Fibroblast of lung (primary cell): ENCODE data around the gene PLD5. TPM values are rescaled to one million over a fixed set of nuclear protein-coding genes. Genes with fewer than 3 reads are reported as not detected.
"Not testable (repeated sequence)": the region's sequence is repeated elsewhere in the genome, so short reads cannot be mapped to it uniquely, and the experiment has no call there.

Experiments
- DNase-seq, 2 donors: peaks; one replicate each; pipeline versions ENCODE4 v3.0.0 to v3.0.0-alpha.2; 2010; ENCODE audit warnings: low read depth in 2 of 2
- H2AFZ ChIP-seq: 2 replicates; pipeline ENCODE4 v1.5.1; 2012; ENCODE audit warnings: low read length, control low read depth, inconsistent platforms
- H3K27ac ChIP-seq: 2 replicates; pipeline ENCODE4 v1.5.1; 2011; ENCODE audit warnings: low read length, control low read depth; ENCODE audit not compliant: insufficient read depth
- H3K27me3 ChIP-seq: 2 replicates; pipeline ENCODE4 v1.5.1; 2011; ENCODE audit warnings: mild to moderate bottlenecking, low read length; ENCODE audit not compliant: control insufficient read depth, insufficient read depth
- H3K36me3 ChIP-seq: 2 replicates; pipeline ENCODE4 v1.5.1; 2011; ENCODE audit warnings: low read length; ENCODE audit not compliant: control insufficient read depth, insufficient read depth
- H3K4me1 ChIP-seq: 2 replicates; pipeline ENCODE4 v1.5.1; 2011; ENCODE audit warnings: low read length; ENCODE audit not compliant: control insufficient read depth, insufficient read depth; ENCODE audit errors: extremely low read depth
- H3K4me2 ChIP-seq: 2 replicates; pipeline ENCODE4 v1.5.1; 2011; ENCODE audit warnings: low read length, control low read depth; ENCODE audit not compliant: insufficient read depth; ENCODE audit errors: extremely low read depth
- H3K4me3 ChIP-seq, 4 experiments: fragments of 200-600 bp in 1 of 4; sonication (generic) in 1 of 4; replicated peaks in 1 of 4; 2 replicates each; pipeline ENCODE4 v1.5.1; 2011 to 2016; ENCODE audit warnings: low read length in 4 of 4, low read depth in 3 of 4, mild to moderate bottlenecking in 3 of 4, control low read depth in 2 of 4, inconsistent platforms in 1 of 4, mixed read lengths in 1 of 4; ENCODE audit not compliant: insufficient read depth in 1 of 4; ENCODE audit errors: control extremely low read depth in 1 of 4
- H3K79me2 ChIP-seq: 2 replicates; pipeline ENCODE4 v1.5.1; 2012; ENCODE audit warnings: mild to moderate bottlenecking, low read length, inconsistent platforms; ENCODE audit not compliant: control insufficient read depth, insufficient read depth
- H3K9ac ChIP-seq: 2 replicates; pipeline ENCODE4 v1.5.1; 2011; ENCODE audit warnings: mild to moderate bottlenecking, low read length, control low read depth; ENCODE audit not compliant: insufficient read depth
- H3K9me3 ChIP-seq: 2 replicates; pipeline ENCODE4 v1.5.1; 2012; ENCODE audit warnings: low read depth, low read length; ENCODE audit not compliant: control insufficient read depth, insufficient read depth
- H4K20me1 ChIP-seq: 2 replicates; pipeline ENCODE4 v1.5.1; 2011; ENCODE audit warnings: low read length; ENCODE audit not compliant: control insufficient read depth, insufficient read depth; ENCODE audit errors: extremely low read depth
- EZH2 ChIP-seq: IDR thresholded peaks from 2 replicates; pipeline ENCODE4 v1.5.1; 2012; ENCODE audit warnings: low read length, control low read depth, mild to moderate bottlenecking; ENCODE audit errors: missing control alignments
- polyA plus RNA-seq, 2 donors: library from polyadenylated mRNA; depleted of rRNA in 1 of 2; stranded (reverse) in 1 of 2; unstranded in 1 of 2; fragments of >200 nt; gene quantifications; 2 replicates each; pipeline ENCODE4 v1.2.1, GENCODE V29; 2011 to 2012; ENCODE audit warnings: missing spikeins in 1 of 2
- total RNA-seq: library from RNA; depleted of rRNA; stranded (reverse); fragments of >200 nt; gene quantifications from 2 replicates; pipeline ENCODE4 v1.2.1, GENCODE V29; 2014
- TF ChIP-seq, protein P1 (sequence below), 2 donors: IDR thresholded peaks in 1 of 2; conservative IDR thresholded peaks in 1 of 2; 1 replicate in 1 of 2; 2 replicates in 1 of 2; pipeline ENCODE4 v1.5.1; 2011 to 2012; ENCODE audit warnings: low read length in 2 of 2, control low read depth in 1 of 2, inconsistent platforms in 1 of 2, low read depth in 1 of 2, mild to moderate bottlenecking in 1 of 2

The PLD5 gene
- total and polyA plus RNA-seq, 2 donors (not counting 1 experiment from before 2014, with no cell fraction given): under 0.01 to 0.02 TPM

DNA sequence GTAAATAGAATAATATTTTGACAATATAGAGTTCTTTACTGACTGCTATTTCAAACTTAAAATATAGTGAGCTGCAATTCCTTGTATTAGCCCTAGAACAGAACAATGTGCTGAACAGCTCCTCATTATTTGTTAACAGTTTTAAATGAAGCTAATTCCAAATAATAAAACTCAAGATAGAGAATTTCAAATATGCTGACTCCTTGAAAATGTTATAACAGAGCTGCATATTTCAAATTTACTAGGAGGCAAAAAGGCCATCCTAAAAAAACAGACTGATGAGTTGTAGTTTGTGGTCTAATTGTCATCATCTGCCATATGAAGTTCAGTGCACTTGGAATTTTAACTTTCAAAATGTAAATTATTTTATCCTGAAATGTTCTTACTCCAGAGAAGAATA lies 197.1 kb downstream of the PLD5 start:
- not testable (repeated sequence) for H3K27me3 ChIP-seq, H3K4me3 ChIP-seq, H4K20me1 ChIP-seq, H3K4me1 ChIP-seq, H3K36me3 ChIP-seq, H3K4me2 ChIP-seq, H3K9ac ChIP-seq, H3K79me2 ChIP-seq, H3K9me3 ChIP-seq, H3K27ac ChIP-seq, DNase-seq, H2AFZ ChIP-seq

DNA sequence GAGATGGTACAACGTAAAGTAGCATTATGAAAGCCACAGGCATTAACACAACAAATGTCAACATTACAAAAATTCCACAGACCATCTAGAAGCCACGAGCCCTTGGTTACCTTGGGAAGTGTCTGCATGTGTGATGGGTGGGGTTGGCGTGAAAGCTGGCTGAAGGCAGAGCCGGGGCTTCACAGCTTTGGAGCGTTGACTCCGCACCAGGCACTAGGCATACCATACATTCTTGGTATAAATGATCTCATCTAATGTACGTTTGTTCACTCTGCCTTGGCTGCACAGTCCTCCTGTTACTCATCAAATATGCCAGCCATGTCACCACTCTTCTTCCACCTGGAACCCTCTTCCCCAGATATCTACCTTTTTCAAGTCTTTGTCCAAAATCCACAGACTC lies 202.5 kb downstream of the PLD5 start:
- not testable (repeated sequence) for H4K20me1 ChIP-seq, H3K27ac ChIP-seq, H3K9me3 ChIP-seq, H2AFZ ChIP-seq, H3K4me2 ChIP-seq, H3K4me1 ChIP-seq, H3K79me2 ChIP-seq, H3K36me3 ChIP-seq, DNase-seq, H3K27me3 ChIP-seq, H3K9ac ChIP-seq, H3K4me3 ChIP-seq

DNA sequence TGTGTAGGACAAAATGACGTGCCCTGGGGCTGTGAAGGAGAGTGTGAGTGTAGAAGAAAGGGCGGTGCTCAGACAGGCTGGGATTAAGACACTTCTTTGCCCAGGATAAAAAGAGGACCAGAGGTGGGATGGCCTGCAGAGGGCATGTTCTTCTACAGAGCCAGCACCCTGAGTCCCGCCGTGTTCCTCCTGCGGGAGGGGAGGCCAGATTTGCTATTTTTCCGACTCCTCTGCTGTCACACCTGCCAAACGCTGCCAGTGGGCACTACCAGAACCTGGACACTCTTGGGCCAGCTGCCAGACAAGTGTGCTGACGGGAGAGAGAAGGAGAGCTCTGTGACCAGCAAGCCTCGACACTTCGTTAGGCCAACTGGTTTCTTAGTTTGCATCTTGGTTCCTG lies 206.4 kb downstream of the PLD5 start:
- TF ChIP-seq, protein P1, sequence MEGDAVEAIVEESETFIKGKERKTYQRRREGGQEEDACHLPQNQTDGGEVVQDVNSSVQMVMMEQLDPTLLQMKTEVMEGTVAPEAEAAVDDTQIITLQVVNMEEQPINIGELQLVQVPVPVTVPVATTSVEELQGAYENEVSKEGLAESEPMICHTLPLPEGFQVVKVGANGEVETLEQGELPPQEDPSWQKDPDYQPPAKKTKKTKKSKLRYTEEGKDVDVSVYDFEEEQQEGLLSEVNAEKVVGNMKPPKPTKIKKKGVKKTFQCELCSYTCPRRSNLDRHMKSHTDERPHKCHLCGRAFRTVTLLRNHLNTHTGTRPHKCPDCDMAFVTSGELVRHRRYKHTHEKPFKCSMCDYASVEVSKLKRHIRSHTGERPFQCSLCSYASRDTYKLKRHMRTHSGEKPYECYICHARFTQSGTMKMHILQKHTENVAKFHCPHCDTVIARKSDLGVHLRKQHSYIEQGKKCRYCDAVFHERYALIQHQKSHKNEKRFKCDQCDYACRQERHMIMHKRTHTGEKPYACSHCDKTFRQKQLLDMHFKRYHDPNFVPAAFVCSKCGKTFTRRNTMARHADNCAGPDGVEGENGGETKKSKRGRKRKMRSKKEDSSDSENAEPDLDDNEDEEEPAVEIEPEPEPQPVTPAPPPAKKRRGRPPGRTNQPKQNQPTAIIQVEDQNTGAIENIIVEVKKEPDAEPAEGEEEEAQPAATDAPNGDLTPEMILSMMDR (conservative IDR thresholded peaks at IDR 0.05 in 1 of 2, IDR thresholded peaks at IDR 0.05 in 1 of 2; ENCODE audit: low read depth in 1 of 2, low read length in 2 of 2): no peak
- no peak for TF ChIP-seq EZH2
- Histone ChIP-seq H3K4me1 (no peaks in the 10 kb centered on the region), H2AFZ (no peak overlapping the region), H3K9me3 (no peaks in the 10 kb centered on the region), H3K79me2 (no peaks in the 10 kb centered on the region), H3K36me3 (no peaks in the 10 kb centered on the region), H3K4me2 (no peak overlapping the region), H3K27ac (no peak overlapping the region), H3K9ac (no peak overlapping the region), H3K4me3 (no peak overlapping the region), H4K20me1 (no peaks in the 10 kb centered on the region), H3K27me3 (no peaks in the 10 kb centered on the region)
- no peak for DNase-seq

DNA sequence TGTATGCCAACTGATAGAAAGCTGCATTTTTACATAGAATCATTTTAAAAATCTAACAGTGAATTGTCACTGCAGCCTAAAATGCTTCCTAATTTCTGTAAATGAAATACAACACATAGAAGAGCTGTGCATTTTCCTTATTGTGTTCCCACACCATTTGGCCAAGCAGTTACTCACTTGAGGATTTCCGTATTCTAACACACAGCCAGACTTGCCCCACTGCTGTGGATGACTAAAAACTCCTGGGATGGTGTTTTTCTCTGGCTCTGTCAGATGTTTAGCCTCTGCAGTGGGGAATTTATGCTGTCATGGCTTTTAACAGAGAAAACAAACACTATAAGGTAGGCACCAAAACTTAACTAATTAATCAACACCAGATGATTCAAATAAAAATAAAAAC lies 209.6 kb downstream of the PLD5 start:
- not testable (repeated sequence) for H2AFZ ChIP-seq, H3K4me2 ChIP-seq, H3K4me1 ChIP-seq, H4K20me1 ChIP-seq, DNase-seq, H3K4me3 ChIP-seq, H3K9me3 ChIP-seq, H3K27ac ChIP-seq, H3K36me3 ChIP-seq, H3K9ac ChIP-seq, H3K27me3 ChIP-seq, H3K79me2 ChIP-seq

DNA sequence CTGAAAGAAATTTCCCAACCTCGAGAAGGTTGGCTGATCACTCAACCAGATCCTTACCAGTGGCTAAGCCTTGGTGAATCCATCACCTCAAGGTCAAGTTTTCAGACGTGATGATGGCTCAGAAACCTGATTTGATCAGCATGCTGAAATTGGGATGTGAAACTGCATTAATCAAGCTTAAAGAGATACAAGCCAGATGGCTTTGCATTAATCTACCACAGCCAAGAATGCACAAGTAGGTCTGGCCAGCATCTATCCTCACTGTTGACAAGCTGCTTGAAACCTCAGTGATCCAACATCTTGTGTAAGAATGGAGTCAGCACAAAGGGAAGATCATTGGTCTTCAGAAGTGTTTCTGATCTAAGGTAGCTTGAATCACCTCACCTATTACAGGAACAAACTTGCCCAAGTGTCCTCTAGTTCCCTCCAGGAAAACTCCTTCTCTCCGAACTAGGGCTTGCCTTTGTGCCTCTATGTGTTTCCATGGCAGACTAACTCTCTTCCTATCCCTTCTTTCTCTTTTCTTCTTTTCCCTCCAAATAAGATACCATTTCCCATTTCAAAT lies 210.3 kb downstream of the PLD5 start:
- H4K20me1 ChIP-seq, H3K27ac ChIP-seq, H3K27me3 ChIP-seq, H3K4me1 ChIP-seq, H3K79me2 ChIP-seq, H3K9me3 ChIP-seq, H3K4me3 ChIP-seq, H3K4me2 ChIP-seq, H3K9ac ChIP-seq, DNase-seq, H2AFZ ChIP-seq, H3K36me3 ChIP-seq: not testable (repeated sequence)

DNA sequence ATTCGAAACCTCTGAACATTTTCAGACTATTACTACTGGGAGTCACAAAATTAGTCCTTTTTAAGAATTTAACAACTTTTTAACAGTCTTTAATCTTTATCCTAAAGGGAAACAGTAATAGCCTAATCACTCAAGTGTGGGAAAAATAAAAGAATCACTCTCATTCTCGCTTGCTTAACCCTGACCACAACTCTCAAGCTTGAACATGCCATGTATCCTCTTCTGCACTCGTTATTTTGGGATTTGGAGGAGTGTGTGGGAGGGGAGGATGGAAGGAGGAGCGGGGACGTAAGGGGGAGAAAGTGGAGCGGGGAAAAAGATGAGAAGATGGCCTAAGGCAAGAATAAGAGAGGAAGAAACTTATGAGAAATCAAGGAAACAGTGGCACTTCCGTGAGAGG lies 215.8 kb downstream of the PLD5 start:
- H4K20me1 ChIP-seq, H3K79me2 ChIP-seq, H3K36me3 ChIP-seq, H3K9me3 ChIP-seq, H3K4me2 ChIP-seq, H2AFZ ChIP-seq, H3K27me3 ChIP-seq, H3K27ac ChIP-seq, H3K9ac ChIP-seq, H3K4me1 ChIP-seq, H3K4me3 ChIP-seq, DNase-seq: not testable (repeated sequence)
